Endodermal cell (in vitro differentiated cells): Measurements from ENCODE around the gene MYLIP. TPM values are rescaled to one million over a fixed set of nuclear protein-coding genes. Genes with fewer than 3 reads are reported as not detected.

ENCODE experiments used
- DNase-seq: peaks from one replicate; pipeline ENCODE4 v3.0.0-alpha.2; 2017
- H3K27ac ChIP-seq: 2 replicates; pipeline ENCODE4 v1.5.1; 2013; ENCODE audit warnings: mild to moderate bottlenecking, low read depth, low read length, moderate library complexity
- H3K27me3 ChIP-seq: 2 replicates; pipeline ENCODE4 v1.6.1; 2013; ENCODE audit warnings: mild to moderate bottlenecking, low read length, moderate library complexity; ENCODE audit not compliant: insufficient read depth, control insufficient read depth, poor library complexity, severe bottlenecking
- H3K36me3 ChIP-seq: 2 replicates; pipeline ENCODE4 v1.7.0; 2013; ENCODE audit warnings: mild to moderate bottlenecking, low read length, moderate library complexity; ENCODE audit not compliant: control insufficient read depth, insufficient read depth
- H3K4me1 ChIP-seq: one replicate; pipeline ENCODE4 v1.7.0; 2013; ENCODE audit warnings: low read length; ENCODE audit not compliant: control insufficient read depth, insufficient read depth
- H3K4me3 ChIP-seq: 2 replicates; pipeline ENCODE4 v1.5.1; 2013; ENCODE audit warnings: mild to moderate bottlenecking, low read length, moderate library complexity
- H3K9ac ChIP-seq: 2 replicates; pipeline ENCODE4 v1.6.1; 2013; ENCODE audit warnings: mild to moderate bottlenecking, low read length, moderate library complexity; ENCODE audit not compliant: poor library complexity, severe bottlenecking; ENCODE audit errors: extremely low read depth
- H3K9me3 ChIP-seq: 2 replicates; pipeline ENCODE4 v1.6.1; 2013; ENCODE audit warnings: mild to moderate bottlenecking, low read length, moderate library complexity; ENCODE audit not compliant: control insufficient read depth
- H3K27ac Mint-ChIP-seq: 2 replicates; pipeline ENCODE4 v1.8.0; 2020; ENCODE audit warnings: mixed read lengths
- H3K27me3 Mint-ChIP-seq: 2 replicates; pipeline ENCODE4 v1.8.0; 2021; ENCODE audit warnings: mild to moderate bottlenecking, mixed read lengths; ENCODE audit not compliant: insufficient read depth
- H3K36me3 Mint-ChIP-seq: 2 replicates; pipeline ENCODE4 v1.8.0; 2020; ENCODE audit warnings: low read depth, mixed read lengths
- H3K4me1 Mint-ChIP-seq: 2 replicates; pipeline ENCODE4 v1.8.0; 2020; ENCODE audit warnings: mixed read lengths
- H3K4me3 Mint-ChIP-seq: 2 replicates; pipeline ENCODE4 v1.8.0; 2020; ENCODE audit warnings: mild to moderate bottlenecking, moderate library complexity, mixed read lengths
- H3K9me3 Mint-ChIP-seq: 2 replicates; pipeline ENCODE4 v1.8.0; 2020; ENCODE audit warnings: mild to moderate bottlenecking, mixed read lengths
- WGBS, 2 experiments: methylation state at CpG; one replicate each; pipeline versions ENCODE4 v1.1.5 to v1.1.7; 2013; ENCODE audit warnings: missing lambda C conversion rate in 2 of 2, mixed read lengths in 1 of 2; ENCODE audit not compliant: insufficient coverage in 1 of 2, insufficient read length in 1 of 2; 5-methylcytosine and 5-hydroxymethylcytosine counted together
- total RNA-seq, 2 donors: library from RNA; stranded (reverse); fragmentation: NEBNext Ultra II Directional in 1 of 2; extraction: Animal tissue kit (Norgen Biotek cat#: 25700) in 1 of 2; gene quantifications; 2 replicates in 1 of 2; 3 replicates in 1 of 2; pipeline ENCODE4 v1.2.1, GENCODE V29; 2021
- TF ChIP-seq, protein P1 (sequence below): fragments of 200-600 bp; sonication (generic); conservative IDR thresholded peaks from 2 replicates; pipeline ENCODE4 v1.5.0; 2021; ENCODE audit warnings: antibody characterized with exemption, mild to moderate bottlenecking

The MYLIP gene
- total RNA-seq, 2 donors from 2014 or later, result 25.8 to 30.2 TPM

DNA sequence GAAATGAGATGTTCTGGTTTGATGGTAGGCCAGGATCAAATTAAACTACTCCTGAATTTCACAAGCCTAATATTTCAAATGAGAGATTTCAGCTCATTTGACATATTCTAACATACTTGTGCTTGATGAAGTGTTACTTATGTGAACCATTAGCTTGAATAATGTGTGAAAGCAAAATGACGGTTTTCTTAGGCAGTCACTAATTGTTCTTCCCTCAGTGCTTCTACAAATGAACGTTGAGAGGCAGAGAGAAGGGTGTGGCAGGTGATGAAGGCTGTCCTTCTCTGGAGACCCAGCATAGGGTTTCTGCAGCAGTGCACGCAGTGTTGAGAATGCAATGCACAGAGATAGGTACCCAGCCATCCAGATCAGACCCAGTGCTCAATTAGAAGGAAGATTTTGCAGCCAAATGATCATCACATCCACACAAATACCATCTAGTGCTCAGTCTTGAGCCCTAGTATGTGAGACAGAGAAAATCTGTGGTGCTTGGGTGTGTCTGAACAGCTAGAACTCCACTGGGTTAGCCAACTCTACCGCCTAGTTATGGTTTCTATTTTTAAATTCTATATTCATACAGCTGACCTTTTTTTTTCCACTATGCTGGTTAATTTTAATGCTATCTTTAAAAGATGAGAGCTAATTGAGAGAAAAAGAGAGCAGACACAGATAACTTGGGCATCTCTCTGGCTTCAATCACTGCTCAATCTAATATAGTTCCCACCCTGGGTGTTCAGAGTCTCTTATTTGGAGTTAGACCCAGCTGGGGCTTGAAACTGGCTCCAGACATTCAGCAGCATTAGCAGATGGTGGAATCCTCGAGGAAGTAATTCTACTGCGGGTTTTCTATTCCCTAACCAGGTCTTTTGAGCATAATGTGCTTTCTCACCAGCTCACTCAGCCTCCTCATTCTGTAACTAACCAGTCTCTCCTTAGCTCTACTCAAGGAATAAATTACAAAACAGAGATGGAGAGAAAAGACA is 4.4 kb upstream of the MYLIP start:
- WGBS, 2 experiments, result 88 to 95% methylated on average over 3 to 6 of the region's 6 CpGs
- TF ChIP-seq, protein P1, sequence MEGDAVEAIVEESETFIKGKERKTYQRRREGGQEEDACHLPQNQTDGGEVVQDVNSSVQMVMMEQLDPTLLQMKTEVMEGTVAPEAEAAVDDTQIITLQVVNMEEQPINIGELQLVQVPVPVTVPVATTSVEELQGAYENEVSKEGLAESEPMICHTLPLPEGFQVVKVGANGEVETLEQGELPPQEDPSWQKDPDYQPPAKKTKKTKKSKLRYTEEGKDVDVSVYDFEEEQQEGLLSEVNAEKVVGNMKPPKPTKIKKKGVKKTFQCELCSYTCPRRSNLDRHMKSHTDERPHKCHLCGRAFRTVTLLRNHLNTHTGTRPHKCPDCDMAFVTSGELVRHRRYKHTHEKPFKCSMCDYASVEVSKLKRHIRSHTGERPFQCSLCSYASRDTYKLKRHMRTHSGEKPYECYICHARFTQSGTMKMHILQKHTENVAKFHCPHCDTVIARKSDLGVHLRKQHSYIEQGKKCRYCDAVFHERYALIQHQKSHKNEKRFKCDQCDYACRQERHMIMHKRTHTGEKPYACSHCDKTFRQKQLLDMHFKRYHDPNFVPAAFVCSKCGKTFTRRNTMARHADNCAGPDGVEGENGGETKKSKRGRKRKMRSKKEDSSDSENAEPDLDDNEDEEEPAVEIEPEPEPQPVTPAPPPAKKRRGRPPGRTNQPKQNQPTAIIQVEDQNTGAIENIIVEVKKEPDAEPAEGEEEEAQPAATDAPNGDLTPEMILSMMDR, result no peak
- Mint-ChIP-seq H3K36me3 (no peaks in the 10 kb centered on the region), H3K27me3 (peaks cover 7% of the 10 kb centered on the region), H3K27ac (no peak overlapping the region), H3K4me3 (no peak overlapping the region), H3K4me1 (no peaks in the 10 kb centered on the region), H3K9me3 (no peaks in the 10 kb centered on the region)
- H3K27me3 ChIP-seq, result no peaks in the 10 kb centered on the region
- H3K27ac ChIP-seq, result no peak overlapping the region
- no peak overlapping the region for H3K9ac ChIP-seq
- no peaks in the 10 kb centered on the region for H3K9me3 ChIP-seq
- H3K36me3 ChIP-seq, result no peaks in the 10 kb centered on the region
- no peak for DNase-seq
- H3K4me3 ChIP-seq, result no peak overlapping the region
- no peaks in the 10 kb centered on the region for H3K4me1 ChIP-seq

DNA sequence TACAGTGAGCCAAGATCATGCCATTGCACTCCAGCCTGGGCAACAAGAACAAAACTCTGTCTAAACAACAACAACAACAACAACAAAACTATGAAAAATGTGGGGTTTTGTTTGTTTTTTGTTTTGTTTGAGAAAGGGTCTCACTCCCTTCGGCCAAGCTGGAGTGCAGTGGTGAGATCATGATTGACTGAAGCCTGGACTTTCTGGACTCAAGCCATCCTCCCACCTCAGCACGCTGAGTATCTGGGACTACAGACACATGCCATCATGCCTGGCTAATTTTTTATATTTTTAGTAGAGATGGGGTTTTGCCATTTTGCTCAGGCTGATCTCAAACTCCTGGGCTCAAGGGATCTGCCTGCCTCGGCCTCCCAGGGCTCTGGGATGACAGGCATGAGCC is 2.8 kb upstream of the MYLIP start:
- Histone ChIP-seq H3K9ac (no peak overlapping the region), H3K9me3 (no peaks in the 10 kb centered on the region), H3K27me3 (no peaks in the 10 kb centered on the region), H3K4me1 (peaks cover 2% of the 10 kb centered on the region), H3K4me3 (no peak overlapping the region), H3K36me3 (no peaks in the 10 kb centered on the region), H3K27ac (no peak overlapping the region)
- Mint-ChIP-seq H3K27ac (no peak overlapping the region), H3K36me3 (peaks cover under 1% of the 10 kb centered on the region), H3K9me3 (no peaks in the 10 kb centered on the region), H3K27me3 (peaks cover 7% of the 10 kb centered on the region), H3K4me1 (peaks cover 6% of the 10 kb centered on the region), H3K4me3 (no peak overlapping the region)
- DNase-seq, result no peak
- TF ChIP-seq, protein P1, result no peak
- 98% methylated on average over 3 of the region's 3 CpGs; no CpG with 5 or more reads in 1 of the 2 experiments for WGBS, 2 experiments

DNA sequence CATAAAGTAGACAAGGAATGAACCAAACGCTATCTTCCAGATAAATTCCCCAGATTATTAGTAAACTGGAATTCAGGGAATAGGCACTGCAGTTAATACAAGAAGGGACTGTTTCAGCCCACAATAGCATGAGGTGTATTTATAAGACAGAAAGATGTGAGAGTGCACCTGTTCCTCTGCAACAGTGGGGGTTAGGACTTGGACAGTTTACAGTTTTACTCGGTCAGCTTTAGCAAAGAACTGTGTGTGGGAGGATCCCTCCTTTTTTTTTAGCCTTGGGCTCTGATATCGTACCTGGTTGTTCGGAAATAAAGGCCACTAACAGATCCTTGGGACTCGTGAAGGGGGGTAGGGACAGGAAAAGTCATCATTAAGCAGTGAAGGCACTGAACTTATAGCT is 2.0 kb upstream of the MYLIP start:
- Mint-ChIP-seq H3K9me3 (no peaks in the 10 kb centered on the region), H3K27ac (no peak overlapping the region), H3K27me3 (peaks cover 7% of the 10 kb centered on the region), H3K4me1 (peaks cover 13% of the 10 kb centered on the region), H3K4me3 (no peak overlapping the region), H3K36me3 (peaks cover 4% of the 10 kb centered on the region)
- no peak for DNase-seq
- Histone ChIP-seq H3K9ac (no peak overlapping the region), H3K9me3 (no peaks in the 10 kb centered on the region), H3K36me3 (no peaks in the 10 kb centered on the region), H3K27ac (no peak overlapping the region), H3K4me1 (peaks cover 10% of the 10 kb centered on the region), H3K4me3 (no peak overlapping the region), H3K27me3 (no peaks in the 10 kb centered on the region)
- WGBS, 2 experiments, result 84 to 85% methylated on average over 2 to 5 of the region's 5 CpGs
- TF ChIP-seq, protein P1, result no peak
